Caco-2 (cell line): ENCODE measurements around the gene SV2C. TPM values are rescaled to one million over a fixed set of nuclear protein-coding genes. Genes with fewer than 3 reads are reported as not detected.

Experiments
- BruUV-seq: library from RNA; stranded (reverse); fragments of 400-500 nt; replicated peaks from 2 replicates; lab custom pipeline; 2021; lab: Mats Ljungman, UMichigan
- CTCF ChIA-PET: fragments of 300-600 bp; sonication (Branson Sonifier 250); formaldehyde crosslinking; loops from one replicate; lab custom pipeline; 2022; ENCODE audit warnings: antibody characterized with exemption; lab: Charles Lee
- POLR2A ChIA-PET: fragments of 300-600 bp; sonication (Branson Sonifier 250); formaldehyde crosslinking; loops from one replicate; lab custom pipeline; 2022; ENCODE audit warnings: antibody characterized with exemption; lab: Charles Lee
- DNase-seq, 2 experiments: peaks; one replicate each; pipeline versions ENCODE4 v3.0.0 to v3.0.0-alpha.2; 2020 to 2022
- H3K27me3 ChIP-seq: replicated peaks from 2 replicates; pipeline ENCODE4 v1.6.0; 2011; ENCODE audit warnings: low read length; ENCODE audit not compliant: control insufficient read depth, insufficient read depth
- H3K36me3 ChIP-seq: 2 replicates; pipeline ENCODE4 v1.5.1; 2011; ENCODE audit warnings: low read length; ENCODE audit not compliant: control insufficient read depth, insufficient read depth
- H3K4me1 ChIP-seq: fragments of 250-450 bp; sonication (Bioruptor Pico); 2 replicates; pipeline ENCODE4 v1.5.1; 2020; ENCODE audit warnings: mild to moderate bottlenecking
- H3K4me3 ChIP-seq: 2 replicates; pipeline ENCODE4 v1.5.1; 2011; ENCODE audit warnings: low read depth, mild to moderate bottlenecking, control low read depth, low read length
- H3K9me3 ChIP-seq: fragments of 250-450 bp; sonication (Bioruptor Pico); 2 replicates; pipeline ENCODE4 v1.5.1; 2020; ENCODE audit warnings: mild to moderate bottlenecking, moderate library complexity
- H3K27ac Mint-ChIP-seq: one replicate; pipeline ENCODE4 v1.8.0; 2022; ENCODE audit warnings: mixed read lengths; ENCODE audit not compliant: unreplicated experiment
- H3K27me3 Mint-ChIP-seq: one replicate; pipeline ENCODE4 v1.8.0; 2022; ENCODE audit warnings: mixed read lengths; ENCODE audit not compliant: insufficient read depth, unreplicated experiment
- H3K36me3 Mint-ChIP-seq: one replicate; pipeline ENCODE4 v1.8.0; 2022; ENCODE audit warnings: mild to moderate bottlenecking, mixed read lengths; ENCODE audit not compliant: insufficient read depth, unreplicated experiment
- H3K4me1 Mint-ChIP-seq: one replicate; pipeline ENCODE4 v1.8.0; 2022; ENCODE audit warnings: low read depth, mixed read lengths; ENCODE audit not compliant: unreplicated experiment
- H3K4me3 Mint-ChIP-seq: one replicate; pipeline ENCODE4 v1.8.0; 2022; ENCODE audit warnings: mild to moderate bottlenecking, moderate library complexity, mixed read lengths; ENCODE audit not compliant: unreplicated experiment
- H3K9me3 Mint-ChIP-seq: one replicate; pipeline ENCODE4 v1.8.0; 2022; ENCODE audit warnings: mixed read lengths; ENCODE audit not compliant: unreplicated experiment
- CTCF ChIP-seq, 2 experiments: fragments of 200-600 bp in 1 of 2; IDR thresholded peaks; 1 replicate in 1 of 2; 2 replicates in 1 of 2; pipeline versions ENCODE4 v1.5.1 to v1.8.0; 2011 to 2022; ENCODE audit warnings: antibody characterized with exemption in 1 of 2, control low read depth in 1 of 2, inconsistent platforms in 1 of 2, low read depth in 1 of 2, low read length in 1 of 2, mild to moderate bottlenecking in 1 of 2, moderate library complexity in 1 of 2; ENCODE audit not compliant: insufficient read depth in 1 of 2, severe bottlenecking in 1 of 2, unreplicated experiment in 1 of 2
- intact Hi-C: fragments of 100-400 bp; cut with micrococcal nuclease; formaldehyde crosslinking; loops from one replicate; pipeline ENCODE4 v1.10.0; 2022; ENCODE audit not compliant: unreplicated experiment
- total RNA-seq: library from RNA; stranded (reverse); gene quantifications from 2 replicates; pipeline ENCODE4 v1.2.3, GENCODE V29; 2022

The SV2C gene
- total RNA-seq, 1 experiment from 2014 or later = not detected

GRCh38 chr5:76209297-76209696 is 126.1 kb downstream of the SV2C start:
- H3K4me3 Mint-ChIP-seq = no peak overlapping the region
- H3K27ac Mint-ChIP-seq = no peak overlapping the region
- Histone ChIP-seq H3K36me3 (no peaks in the 10 kb centered on the region), H3K9me3 (peaks cover 7% of the 10 kb centered on the region), H3K4me1 (no peaks in the 10 kb centered on the region), H3K27me3 (no peaks in the 10 kb centered on the region), H3K4me3 (no peak overlapping the region)
- intact Hi-C loops = no loop called here
- ChIA-PET POLR2A (no interaction called here), CTCF (interaction anchor here (0.7 to 1.0 kb wide), 2 partner anchors 47 to 474 kb away, joined by 3 read pairs; no protein-coding TSS in a partner anchor)
- no peak for DNase-seq
- H3K4me1 Mint-ChIP-seq = no peaks in the 10 kb centered on the region
- no peak for TF ChIP-seq CTCF (IDR thresholded peaks at IDR 0.05; ENCODE audit: insufficient read depth in 1 of 2, low read depth in 1 of 2, low read length in 1 of 2, severe bottlenecking in 1 of 2, unreplicated experiment in 1 of 2)
- BruUV-seq = no TSS peak
- H3K9me3 Mint-ChIP-seq = no peaks in the 10 kb centered on the region
- H3K27me3 Mint-ChIP-seq = peaks cover 11% of the 10 kb centered on the region
- no peaks in the 10 kb centered on the region for H3K36me3 Mint-ChIP-seq

- CTCF ChIA-PET = no interaction called here
- intact Hi-C loops = no loop called here
- H3K36me3 ChIP-seq = no peaks in the 10 kb centered on the region
- Mint-ChIP-seq H3K36me3 (no peaks in the 10 kb centered on the region), H3K9me3 (no peaks in the 10 kb centered on the region), H3K27me3 (peaks cover 17% of the 10 kb centered on the region), H3K27ac (no peak overlapping the region), H3K4me3 (no peak overlapping the region), H3K4me1 (no peaks in the 10 kb centered on the region)
- H3K9me3 ChIP-seq = peaks cover 7% of the 10 kb centered on the region
- no peak for DNase-seq
- no peaks in the 10 kb centered on the region for H3K4me1 ChIP-seq
- H3K27me3 ChIP-seq = no peaks in the 10 kb centered on the region
- POLR2A ChIA-PET = no interaction called here
- no peak for TF ChIP-seq CTCF (IDR thresholded peaks at IDR 0.05; ENCODE audit: insufficient read depth in 1 of 2, low read depth in 1 of 2, low read length in 1 of 2, severe bottlenecking in 1 of 2, unreplicated experiment in 1 of 2)
- H3K4me3 ChIP-seq = no peak overlapping the region
- no TSS peak for BruUV-seq
Measured at GRCh38 chr5:76210946-76211345, 127.8 kb downstream of the SV2C start.

GRCh38 chr5:76213858-76214257 is 130.7 kb downstream of the SV2C start:
- Histone ChIP-seq H3K36me3 (no peaks in the 10 kb centered on the region), H3K4me3 (no peak overlapping the region), H3K4me1 (no peaks in the 10 kb centered on the region), H3K9me3 (peaks cover 7% of the 10 kb centered on the region), H3K27me3 (no peaks in the 10 kb centered on the region)
- no TSS peak for BruUV-seq
- no peak for TF ChIP-seq CTCF (IDR thresholded peaks at IDR 0.05; ENCODE audit: insufficient read depth in 1 of 2, low read depth in 1 of 2, low read length in 1 of 2, severe bottlenecking in 1 of 2, unreplicated experiment in 1 of 2)
- CTCF ChIA-PET = no interaction called here
- H3K4me3 Mint-ChIP-seq = no peak overlapping the region
- H3K27ac Mint-ChIP-seq = no peak overlapping the region
- DNase-seq = no peak
- intact Hi-C loops = no loop called here
- peaks cover 17% of the 10 kb centered on the region for H3K27me3 Mint-ChIP-seq
- no peaks in the 10 kb centered on the region for H3K36me3 Mint-ChIP-seq
- no peaks in the 10 kb centered on the region for H3K9me3 Mint-ChIP-seq
- no peaks in the 10 kb centered on the region for H3K4me1 Mint-ChIP-seq
- POLR2A ChIA-PET = no interaction called here
